ENCODE data around the gene SLC17A8. TPM values are rescaled to one million over a fixed set of nuclear protein-coding genes. Genes with fewer than 3 reads are reported as not detected.

The SLC17A8 gene
- polyA plus RNA-seq, 1 donor from 2014 or later: 0.22 TPM

DNA sequence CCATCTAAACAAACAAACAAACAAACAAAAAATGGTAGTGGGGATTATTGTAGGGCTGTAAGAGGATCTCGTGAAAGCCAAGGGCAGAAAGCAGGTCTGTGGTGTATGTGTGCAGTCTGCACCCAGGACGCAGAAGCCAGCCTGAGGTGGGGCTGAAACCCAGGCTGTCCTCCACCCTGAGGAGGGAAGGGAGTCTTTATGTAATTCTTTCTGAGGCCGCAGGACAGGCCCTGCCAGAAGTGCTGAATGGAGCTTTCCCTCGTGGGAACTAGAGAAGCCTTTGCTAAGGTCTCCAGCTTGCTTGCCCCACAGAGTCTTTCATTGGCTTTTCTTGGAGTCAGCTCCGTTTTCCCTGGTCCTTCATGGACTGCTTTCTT is 27.7 kb downstream of the SLC17A8 start:
- Histone ChIP-seq H3K4me2 (ENCODE audit: low read length) (no peak overlapping the region), H2AFZ (ENCODE audit: low read depth, low read length) (no peak overlapping the region), H4K20me1 (ENCODE audit: insufficient read depth) (no peaks in the 10 kb centered on the region), H3K9me2 (ENCODE audit: insufficient read depth, low read length) (no peaks in the 10 kb centered on the region), H3K4me3 (ENCODE audit: low read length) (no peak overlapping the region), H3F3A (ENCODE audit: insufficient read depth, low read length, poor library complexity, severe bottlenecking) (no peaks in the 10 kb centered on the region), H3K27me3 (ENCODE audit: insufficient read depth, low read depth, low read length) (no peaks in the 10 kb centered on the region), H3K9ac (ENCODE audit: low read length) (no peak overlapping the region), H3K79me2 (replicated peaks; ENCODE audit: insufficient read depth, low read length) (no peaks in the 10 kb centered on the region), H3K27ac (ENCODE audit: low read length) (no peak overlapping the region), H3K36me3 (ENCODE audit: insufficient read depth, low read length) (no peaks in the 10 kb centered on the region), H3K9me3 (ENCODE audit: low read length) (no peaks in the 10 kb centered on the region)
- no peak for TF ChIP-seq REST (IDR thresholded peaks at IDR 0.05; ENCODE audit: borderline replicate concordance)
- TF ChIP-seq RAD21 (conservative IDR thresholded peaks at IDR 0.05): no peak
- TF ChIP-seq POLR2AphosphoS5 (IDR thresholded peaks at IDR 0.05): no peak
- no peak for TF ChIP-seq MXI1 (conservative IDR thresholded peaks at IDR 0.05; ENCODE audit: poor library complexity, severe bottlenecking)
- no peak for TF ChIP-seq TAF1 (IDR thresholded peaks at IDR 0.05; ENCODE audit: low read depth)
- no peak for TF ChIP-seq CTCF (IDR thresholded peaks at IDR 0.05; ENCODE audit: poor library complexity, severe bottlenecking)
- TF ChIP-seq SMC3 (conservative IDR thresholded peaks at IDR 0.05; ENCODE audit: poor library complexity): no peak

DNA sequence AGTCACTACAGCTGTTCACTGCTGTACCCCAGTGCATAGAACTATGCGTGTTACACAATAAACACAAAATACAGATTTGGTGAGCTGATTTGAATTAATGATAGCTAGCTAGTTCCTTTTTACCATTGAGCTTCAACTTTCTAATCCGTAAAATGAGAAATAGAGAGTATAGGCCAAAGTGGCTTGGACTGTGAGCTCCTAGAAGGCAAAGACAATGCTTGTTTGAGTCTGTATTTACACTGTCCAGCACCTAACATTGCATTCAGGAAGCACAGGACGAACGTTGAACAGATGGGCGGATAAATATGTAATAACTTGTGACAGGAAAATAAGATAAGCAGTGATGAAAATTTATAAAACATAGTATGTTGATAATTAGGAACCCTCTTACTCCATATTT is 31.5 kb downstream of the SLC17A8 start:
- Histone ChIP-seq H3F3A (ENCODE audit: insufficient read depth, low read length, poor library complexity, severe bottlenecking) (no peaks in the 10 kb centered on the region), H3K9ac (ENCODE audit: low read length) (no peak overlapping the region), H3K4me2 (ENCODE audit: low read length) (no peak overlapping the region), H3K9me2 (ENCODE audit: insufficient read depth, low read length) (no peaks in the 10 kb centered on the region), H2AFZ (ENCODE audit: low read depth, low read length) (no peak overlapping the region), H3K27me3 (ENCODE audit: insufficient read depth, low read depth, low read length) (no peaks in the 10 kb centered on the region), H3K9me3 (ENCODE audit: low read length) (no peaks in the 10 kb centered on the region), H3K36me3 (ENCODE audit: insufficient read depth, low read length) (no peaks in the 10 kb centered on the region), H4K20me1 (ENCODE audit: insufficient read depth) (no peaks in the 10 kb centered on the region), H3K79me2 (replicated peaks; ENCODE audit: insufficient read depth, low read length) (no peaks in the 10 kb centered on the region), H3K27ac (ENCODE audit: low read length) (no peak overlapping the region), H3K4me3 (ENCODE audit: low read length) (no peak overlapping the region)
- no peak for TF ChIP-seq SMC3 (conservative IDR thresholded peaks at IDR 0.05; ENCODE audit: poor library complexity)
- no peak for TF ChIP-seq REST (IDR thresholded peaks at IDR 0.05; ENCODE audit: borderline replicate concordance)
- TF ChIP-seq EP300 (conservative IDR thresholded peaks at IDR 0.05; ENCODE audit: poor library complexity, severe bottlenecking): no peak
- no peak for TF ChIP-seq MXI1 (conservative IDR thresholded peaks at IDR 0.05; ENCODE audit: poor library complexity, severe bottlenecking)
- no peak for TF ChIP-seq CTCF (IDR thresholded peaks at IDR 0.05; ENCODE audit: poor library complexity, severe bottlenecking)
- TF ChIP-seq POLR2AphosphoS5 (IDR thresholded peaks at IDR 0.05): no peak
- no peak for TF ChIP-seq EZH2 (IDR thresholded peaks at IDR 0.05; ENCODE audit: borderline replicate concordance, insufficient read depth, low read length, poor library complexity, severe bottlenecking)
- TF ChIP-seq TAF1 (IDR thresholded peaks at IDR 0.05; ENCODE audit: low read depth): no peak
- TF ChIP-seq RAD21 (conservative IDR thresholded peaks at IDR 0.05): no peak
